DND-41 (cell line): Measurements from ENCODE around the gene CARD14.

ENCODE experiments used
- CTCF ChIP-seq: IDR thresholded peaks from 2 replicates; pipeline ENCODE4 v1.5.1; 2012; ENCODE audit warnings: borderline replicate concordance, low read length, moderate library complexity, mild to moderate bottlenecking; ENCODE audit not compliant: poor library complexity, severe bottlenecking; ENCODE audit errors: extremely low read depth
- EZH2 ChIP-seq: IDR thresholded peaks from 3 replicates; pipeline ENCODE4 v1.6.1; 2012; ENCODE audit warnings: borderline replicate concordance, low read depth, mild to moderate bottlenecking, moderate library complexity, low read length, inconsistent platforms; ENCODE audit not compliant: severe bottlenecking

DNA sequence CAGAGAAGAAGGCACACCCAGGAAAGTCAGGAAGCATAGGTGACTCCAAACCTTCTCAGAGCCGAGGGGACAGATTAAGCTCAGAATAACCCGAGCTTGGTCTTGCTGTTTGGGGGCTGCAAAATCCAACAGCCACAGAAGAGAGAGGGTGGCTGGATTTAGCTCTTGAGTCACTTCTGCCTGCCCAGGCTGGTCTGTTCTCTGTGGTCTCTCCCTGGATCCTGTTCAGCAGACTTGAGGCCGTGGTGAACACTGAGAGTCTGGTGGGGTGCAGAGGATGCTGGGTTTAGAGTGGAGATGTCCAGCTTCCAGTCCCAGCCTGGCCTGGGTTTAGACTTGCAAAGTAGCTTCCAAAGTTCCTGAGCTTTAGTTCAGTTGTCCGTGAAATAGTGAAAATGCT, 59.2 kb downstream of the CARD14 start:
- TF ChIP-seq CTCF (no peak), EZH2 (no peak)
